OCI-LY7 (cell line): ENCODE results near the gene ELMOD3.

ENCODE experiments used
- CTCF ChIP-seq: fragments of 200-600 bp; sonication (generic); conservative IDR thresholded peaks from 2 replicates; pipeline ENCODE4 v1.5.1; 2014; ENCODE audit warnings: mild to moderate bottlenecking, antibody characterized with exemption, low read length, moderate library complexity, mixed read lengths
- EZH2phosphoT487 ChIP-seq: fragments of 200-600 bp; sonication (generic); IDR thresholded peaks from 2 replicates; pipeline ENCODE4 v1.6.1; 2018; ENCODE audit warnings: low read depth, borderline replicate concordance, mild to moderate bottlenecking, mixed run types, antibody characterized with exemption, low read length, moderate library complexity, mixed read lengths

DNA sequence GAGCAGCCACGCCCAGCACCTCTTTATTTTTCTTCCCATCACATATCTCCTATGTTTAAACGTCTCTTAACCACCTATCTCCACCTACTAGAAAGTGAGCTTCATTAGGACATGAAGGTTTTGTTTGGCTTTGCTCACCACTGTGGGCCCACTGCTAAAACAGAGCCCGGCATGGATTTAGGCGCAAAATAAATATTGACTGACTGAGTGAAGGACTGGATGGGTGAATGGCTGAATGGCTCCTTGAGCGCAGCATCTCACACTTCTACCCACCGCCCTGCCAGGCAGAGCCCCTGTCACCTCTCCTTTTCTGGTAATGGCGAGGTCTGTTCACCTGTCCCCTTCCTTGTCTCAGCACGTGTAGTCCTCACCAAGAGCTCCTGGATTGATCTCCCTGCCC, 45.5 kb downstream of the ELMOD3 start:
- no peak for TF ChIP-seq CTCF
- no peak for TF ChIP-seq EZH2phosphoT487
